ENCODE data around the gene LRRTM4.

The LRRTM4 gene

GRCh38 chr2:76938153-76938552, 584.0 kb downstream of the LRRTM4 start:
- Histone ChIP-seq H4K20me1 (ENCODE audit: insufficient read depth, low read length) (no peaks in the 10 kb centered on the region), H3K9me2 (ENCODE audit: low read depth, low read length) (no peaks in the 10 kb centered on the region), H3K36me3 (ENCODE audit: insufficient read depth, low read length) (no peaks in the 10 kb centered on the region), H3K27ac (ENCODE audit: low read depth, low read length, poor library complexity, severe bottlenecking) (no peak overlapping the region), H3K27me3 (ENCODE audit: insufficient read depth, low read length) (no peaks in the 10 kb centered on the region), H3K9ac (ENCODE audit: low read length) (no peak overlapping the region), H3K4me1 (ENCODE audit: insufficient read depth, low read length, severe bottlenecking) (no peaks in the 10 kb centered on the region), H3K79me2 (ENCODE audit: insufficient read depth, low read length) (no peaks in the 10 kb centered on the region), H3K4me3 (ENCODE audit: low read depth, low read length, poor library complexity, severe bottlenecking) (no peak overlapping the region), H3K9me3 (ENCODE audit: low read length) (no peaks in the 10 kb centered on the region), H2AFZ (ENCODE audit: low read length) (no peak overlapping the region), H3F3A (ENCODE audit: insufficient read depth, low read length) (no peaks in the 10 kb centered on the region), H3K4me2 (ENCODE audit: low read length) (no peak overlapping the region)
- TF ChIP-seq CTCF (IDR thresholded peaks at IDR 0.05; ENCODE audit: low read length) (no peak), EZH2 (IDR thresholded peaks at IDR 0.05; ENCODE audit: borderline replicate concordance, low read length) (no peak)

- H3K36me3 ChIP-seq (ENCODE audit: insufficient read depth, low read length): no peaks in the 10 kb centered on the region
- no peaks in the 10 kb centered on the region for H3K9me2 ChIP-seq (ENCODE audit: low read depth, low read length)
- H3K9me3 ChIP-seq (ENCODE audit: low read length): no peaks in the 10 kb centered on the region
- no peaks in the 10 kb centered on the region for H4K20me1 ChIP-seq (ENCODE audit: insufficient read depth, low read length)
- H2AFZ ChIP-seq (ENCODE audit: low read length): no peak overlapping the region
- H3K9ac ChIP-seq (ENCODE audit: low read length): no peak overlapping the region
- H3K79me2 ChIP-seq (ENCODE audit: insufficient read depth, low read length): no peaks in the 10 kb centered on the region
- no peaks in the 10 kb centered on the region for H3F3A ChIP-seq (ENCODE audit: insufficient read depth, low read length)
- no peaks in the 10 kb centered on the region for H3K27me3 ChIP-seq (ENCODE audit: insufficient read depth, low read length)
- no peak overlapping the region for H3K27ac ChIP-seq (ENCODE audit: low read depth, low read length, poor library complexity, severe bottlenecking)
- no peak overlapping the region for H3K4me3 ChIP-seq (ENCODE audit: low read depth, low read length, poor library complexity, severe bottlenecking)
- no peak overlapping the region for H3K4me2 ChIP-seq (ENCODE audit: low read length)
- no peak for TF ChIP-seq EZH2 (IDR thresholded peaks at IDR 0.05; ENCODE audit: borderline replicate concordance, low read length)
- TF ChIP-seq CTCF (IDR thresholded peaks at IDR 0.05; ENCODE audit: low read length): no peak
- H3K4me1 ChIP-seq (ENCODE audit: insufficient read depth, low read length, severe bottlenecking): no peaks in the 10 kb centered on the region
Observed at GRCh38 chr2:76932550-76932949, 589.6 kb downstream of the LRRTM4 start.

GRCh38 chr2:76930056-76930744, 592.0 kb downstream of the LRRTM4 start:
- H3K27ac ChIP-seq (ENCODE audit: low read depth, low read length, poor library complexity, severe bottlenecking): no peak overlapping the region

More at GRCh38 chr2:76930056-76930744, 592.0 kb downstream of the LRRTM4 start:
- H3K27me3 ChIP-seq (ENCODE audit: insufficient read depth, low read length): no peaks in the 10 kb centered on the region
- H3K9ac ChIP-seq (ENCODE audit: low read length): no peak overlapping the region
- no peaks in the 10 kb centered on the region for H3K9me3 ChIP-seq (ENCODE audit: low read length)
- H3F3A ChIP-seq (ENCODE audit: insufficient read depth, low read length): no peaks in the 10 kb centered on the region
- H3K4me1 ChIP-seq (ENCODE audit: insufficient read depth, low read length, severe bottlenecking): no peaks in the 10 kb centered on the region
- no peak overlapping the region for H3K4me2 ChIP-seq (ENCODE audit: low read length)
- no peak overlapping the region for H2AFZ ChIP-seq (ENCODE audit: low read length)
- no peaks in the 10 kb centered on the region for H4K20me1 ChIP-seq (ENCODE audit: insufficient read depth, low read length)
- no peaks in the 10 kb centered on the region for H3K79me2 ChIP-seq (ENCODE audit: insufficient read depth, low read length)
- no peak overlapping the region for H3K4me3 ChIP-seq (ENCODE audit: low read depth, low read length, poor library complexity, severe bottlenecking)
- H3K9me2 ChIP-seq (ENCODE audit: low read depth, low read length): no peaks in the 10 kb centered on the region
- TF ChIP-seq EZH2 (IDR thresholded peaks at IDR 0.05; ENCODE audit: borderline replicate concordance, low read length) (no peak), CTCF (IDR thresholded peaks at IDR 0.05; ENCODE audit: low read length) (no peak)
- H3K36me3 ChIP-seq (ENCODE audit: insufficient read depth, low read length): no peaks in the 10 kb centered on the region

Data from OCI-LY1 (cell line).